Measurements from ENCODE around the gene PDE8A.

The PDE8A gene

DNA sequence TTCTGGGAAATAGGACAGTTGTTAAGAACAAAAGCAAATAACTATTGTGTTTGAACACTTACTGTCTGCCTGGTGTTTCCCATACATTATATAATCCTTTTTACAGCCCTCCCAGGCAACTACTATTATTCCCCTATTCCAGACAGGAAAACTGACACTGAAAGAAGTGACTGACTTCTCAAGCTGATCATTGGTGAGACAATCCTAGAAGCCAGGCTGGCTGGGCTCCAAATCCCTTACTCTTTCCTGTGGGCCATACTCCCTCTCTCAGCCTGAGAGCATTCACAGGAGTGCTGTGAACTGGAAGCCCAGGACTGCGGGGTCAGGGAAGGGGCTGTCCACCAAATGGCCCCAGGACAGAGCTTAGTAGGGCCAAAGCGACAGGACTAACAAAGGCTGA is 39.2 kb upstream of the PDE8A start:
- no peak for DNase-seq (ENCODE audit: extremely low spot score)
- CTCF ChIA-PET = interaction anchor here (0.6 to 3.4 kb wide), 3 partner anchors 14 to 443 kb away, joined by 3 to 12 read pairs (median 3); no protein-coding TSS in a partner anchor
- TF ChIP-seq CTCF (IDR thresholded peaks at IDR 0.05; ENCODE audit: control extremely low read depth, extremely low read depth, low read depth, missing control alignments) = no peak
- POLR2A ChIA-PET = no interaction called here

GRCh38 chr15:84944311-84944710 is 37.3 kb upstream of the PDE8A start:
- ChIA-PET CTCF (interaction anchor here (0.8 to 4.7 kb wide), 5 partner anchors 12 to 100 kb away, joined by 3 to 18 read pairs (median 6); no protein-coding TSS in a partner anchor), POLR2A (no interaction called here)
- TF ChIP-seq CTCF (IDR thresholded peaks at IDR 0.05; ENCODE audit: control extremely low read depth, extremely low read depth, low read depth, missing control alignments) = no peak
- no peak for DNase-seq (ENCODE audit: extremely low spot score)

DNA sequence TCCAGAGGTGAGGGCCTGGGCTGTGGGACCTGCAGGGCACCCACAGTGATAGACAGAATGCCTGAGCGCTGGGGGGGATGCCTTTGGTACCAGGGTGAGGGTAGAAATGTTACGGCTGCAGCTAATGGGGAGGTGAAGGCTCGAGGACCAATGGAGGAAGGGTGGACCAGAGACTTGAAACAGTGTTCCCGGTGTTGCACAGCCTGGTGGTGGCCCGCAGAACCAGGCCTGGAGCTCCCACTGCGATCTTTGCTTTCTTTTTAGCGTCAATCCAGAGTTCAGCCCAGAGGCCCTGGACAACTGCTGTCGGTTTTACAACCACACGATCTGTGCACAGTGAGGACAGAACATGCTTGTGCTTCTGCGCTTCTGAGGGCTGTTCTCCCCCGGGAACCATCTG is 36.8 kb upstream of the PDE8A start:
- POLR2A ChIA-PET = no interaction called here
- DNase-seq (ENCODE audit: extremely low spot score) = no peak
- CTCF ChIA-PET = interaction anchor here (0.8 to 4.7 kb wide), 4 partner anchors 12 to 99 kb away, joined by 3 to 18 read pairs (median 9); no protein-coding TSS in a partner anchor
- no peak for TF ChIP-seq CTCF (IDR thresholded peaks at IDR 0.05; ENCODE audit: control extremely low read depth, extremely low read depth, low read depth, missing control alignments)

GRCh38 chr15:84946772-84947489 is 34.7 kb upstream of the PDE8A start:
- ChIA-PET POLR2A (no interaction called here), CTCF (interaction anchor here (0.9 to 4.7 kb wide), 5 partner anchors 10 to 97 kb away, joined by 3 to 18 read pairs (median 4); no protein-coding TSS in a partner anchor)
- TF ChIP-seq CTCF (IDR thresholded peaks at IDR 0.05; ENCODE audit: control extremely low read depth, extremely low read depth, low read depth, missing control alignments) = no peak
- DNase-seq (ENCODE audit: extremely low spot score) = no peak

- ChIA-PET POLR2A (no interaction called here), CTCF (interaction anchor here (0.9 to 4.7 kb wide), 5 partner anchors 9 to 96 kb away, joined by 3 to 18 read pairs (median 4); no protein-coding TSS in a partner anchor)
- DNase-seq (ENCODE audit: extremely low spot score) = no peak
- TF ChIP-seq CTCF (IDR thresholded peaks at IDR 0.05; ENCODE audit: control extremely low read depth, extremely low read depth, low read depth, missing control alignments) = no peak
Observed at GRCh38 chr15:84947947-84948830, 33.5 kb upstream of the PDE8A start.

- TF ChIP-seq CTCF (IDR thresholded peaks at IDR 0.05; ENCODE audit: control extremely low read depth, extremely low read depth, low read depth, missing control alignments) = no peak
- DNase-seq (ENCODE audit: extremely low spot score) = no peak
- ChIA-PET CTCF (interaction anchor here (0.9 to 1.1 kb wide), 2 partner anchors 10 to 21 kb away, joined by 3 to 4 read pairs; no protein-coding TSS in a partner anchor), POLR2A (no interaction called here)
Observed at GRCh38 chr15:84949043-84949442, 32.6 kb upstream of the PDE8A start.
